Upper lobe of left lung (tissue), 4 donors: ENCODE results near the gene CERK.

Experiments
- CTCF ChIP-seq, 6 experiments: fragments of 450-650 bp in 4 of 6; fragments of 200-600 bp in 2 of 6; sonication (generic) in 2 of 6; IDR thresholded peaks; one replicate each; pipeline ENCODE4 v1.5.1; 2016 to 2019; ENCODE audit warnings: antibody characterized with exemption in 6 of 6
- POLR2AphosphoS5 ChIP-seq, 2 donors: sonication (generic); formaldehyde crosslinking; IDR thresholded peaks; one replicate each; pipeline ENCODE4 v1.5.1; 2017; ENCODE audit warnings: antibody characterized with exemption in 2 of 2

- TF ChIP-seq CTCF (IDR thresholded peaks at IDR 0.05) (no peak), POLR2AphosphoS5 (IDR thresholded peaks at IDR 0.05) (no peak)
Measured at GRCh38 chr22:46652847-46653331, 85.2 kb downstream of the CERK start.
